ENCODE results near the gene GNA12. TPM values are rescaled to one million over a fixed set of nuclear protein-coding genes. Genes with fewer than 3 reads are reported as not detected.

Gene GNA12
- polyA plus RNA-seq, 1 of the 3 experiments (the other 2 are of a cell fraction), result 64.8 TPM

DNA sequence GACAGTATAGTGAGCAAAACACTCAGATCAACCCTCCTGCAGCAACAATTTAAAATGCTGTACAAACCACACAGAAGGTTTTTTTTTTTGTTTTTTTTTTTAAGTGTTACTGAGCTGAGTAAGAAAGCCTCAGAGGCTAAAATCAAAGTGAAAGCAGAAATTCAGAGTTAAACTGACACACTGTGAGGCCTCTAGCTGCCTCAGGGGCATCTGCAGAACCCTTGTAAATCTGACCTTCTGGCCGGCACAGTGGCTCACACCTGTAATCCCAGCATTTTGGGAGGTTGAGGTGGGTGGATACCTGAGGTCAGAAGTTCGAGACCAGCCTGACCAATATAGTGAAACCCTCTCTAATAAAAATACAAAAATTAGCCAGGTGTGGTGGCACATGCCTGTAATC lies 7.4 kb upstream of the GNA12 start:
- Histone ChIP-seq H3K9ac (no peak overlapping the region), H3K27me3 (ENCODE audit: insufficient read depth) (no peaks in the 10 kb centered on the region), H3K79me2 (ENCODE audit: insufficient read depth) (no peaks in the 10 kb centered on the region), H3K36me3 (replicated peaks in 1 of 2; ENCODE audit: control insufficient read depth in 1 of 2, insufficient read depth in 2 of 2, low read length in 1 of 2) (no peaks in the 10 kb centered on the region), H2AFZ (ENCODE audit: low read depth) (no peak overlapping the region), H3F3A (replicated peaks; ENCODE audit: insufficient read depth) (no peaks in the 10 kb centered on the region), H3K4me2 (no peak overlapping the region), H4K20me1 (ENCODE audit: insufficient read depth) (no peaks in the 10 kb centered on the region), H3K9me3 (no peaks in the 10 kb centered on the region), H3K9me2 (no peaks in the 10 kb centered on the region), H3K4me1 (ENCODE audit: control insufficient read depth in 1 of 2, insufficient read depth in 2 of 2, low read depth in 1 of 2, low read length in 1 of 2) (no peaks in the 10 kb centered on the region), H3K4me3 (ENCODE audit: low read depth in 2 of 2, low read length in 1 of 2) (no peak overlapping the region), H3K27ac (ENCODE audit: low read depth in 2 of 2, low read length in 1 of 2) (no peak overlapping the region)
- WGBS (ENCODE audit: low lambda C conversion rate), result 76% methylated on average over 2 of the region's 2 CpGs
- no peak for DNase-seq
- TF ChIP-seq POLR2AphosphoS5 (IDR thresholded peaks at IDR 0.05; ENCODE audit: low read depth, low read length) (no peak), SIN3A (IDR thresholded peaks at IDR 0.05; ENCODE audit: borderline replicate concordance, low read depth, low read length) (no peak), ZBTB33 (IDR thresholded peaks at IDR 0.05; ENCODE audit: borderline replicate concordance, low read depth) (no peak), EP300 (IDR thresholded peaks at IDR 0.05; ENCODE audit: borderline replicate concordance in 1 of 2, low read depth in 1 of 2, low read length in 1 of 2) (no peak)
- CTCF ChIA-PET, result interaction anchor here (5.2 kb wide), 1 partner anchor 14 kb away, joined by 29 read pairs; no protein-coding TSS in a partner anchor
- POLR2A ChIA-PET, result no interaction called here

DNA sequence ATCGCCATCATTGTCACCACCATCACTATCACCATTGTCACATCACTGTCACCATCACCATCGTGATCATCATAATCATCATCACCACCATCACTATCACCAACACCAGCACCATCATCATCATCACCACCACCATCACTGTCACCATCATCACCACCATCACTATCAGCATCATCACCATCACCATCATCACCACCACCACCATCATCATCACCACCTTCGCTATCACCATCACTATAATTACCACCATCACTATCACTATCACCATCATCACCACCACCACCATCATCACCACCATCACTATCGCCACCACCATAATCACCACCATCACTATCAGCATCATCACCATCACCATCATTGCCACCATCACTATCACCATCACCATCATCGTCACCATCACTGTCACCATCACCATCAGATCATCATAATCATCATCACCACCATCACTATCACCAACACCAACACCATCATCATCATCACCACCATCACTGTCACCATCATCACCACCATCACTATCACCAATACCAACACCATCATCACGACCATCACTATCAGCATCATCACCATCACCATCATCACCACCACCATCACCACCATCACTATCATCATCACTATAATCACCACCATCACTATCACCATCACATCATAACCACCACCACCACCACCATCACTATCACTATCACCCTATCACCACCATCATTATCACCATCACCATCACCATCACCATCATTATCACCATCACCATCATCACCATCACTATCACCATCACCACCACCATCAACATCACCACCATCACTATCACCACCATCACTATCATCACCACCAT lies 6.0 kb upstream of the GNA12 start:
- WGBS (ENCODE audit: low lambda C conversion rate), result 85% methylated on average over 6 of the region's 6 CpGs
- ChIA-PET POLR2A (no interaction called here), CTCF (interaction anchor here (1.1 to 3.5 kb wide), 2 partner anchors 15 to 29 kb away, joined by 4 to 26 read pairs; no protein-coding TSS in a partner anchor)
- TF ChIP-seq FOXM1 (IDR thresholded peaks at IDR 0.05; ENCODE audit: low read depth) (no peak), REST (IDR thresholded peaks at IDR 0.05; ENCODE audit: low read depth, low read length) (no peak), RXRA (IDR thresholded peaks at IDR 0.05; ENCODE audit: borderline replicate concordance, low read depth) (no peak), FOXJ3 (CRISPR knock-in tag; IDR thresholded peaks at IDR 0.05) (no peak), TEAD4 (IDR thresholded peaks at IDR 0.05; ENCODE audit: borderline replicate concordance, insufficient read depth) (no peak), EZH2phosphoT487 (IDR thresholded peaks at IDR 0.05; ENCODE audit: borderline replicate concordance, low read depth) (no peak), CHD2 (IDR thresholded peaks at IDR 0.05; ENCODE audit: low read length, partially characterized antibody) (no peak), FOSL2 (IDR thresholded peaks at IDR 0.05; ENCODE audit: borderline replicate concordance, low read depth) (no peak), USF1 (IDR thresholded peaks at IDR 0.05; ENCODE audit: borderline replicate concordance, low read depth) (no peak), NFIC (IDR thresholded peaks at IDR 0.05; ENCODE audit: borderline replicate concordance) (no peak), CTCF (IDR thresholded peaks at IDR 0.05) (no peak), ELF1 (IDR thresholded peaks at IDR 0.05) (no peak), RFX5 (IDR thresholded peaks at IDR 0.05; ENCODE audit: low read length) (no peak), MXI1 (IDR thresholded peaks at IDR 0.05; ENCODE audit: low read depth, low read length) (no peak)

More for the DNA sequence above, 6.0 kb upstream of the GNA12 start:
- no peak for DNase-seq
- Histone ChIP-seq H3K27ac (ENCODE audit: low read depth in 2 of 2, low read length in 1 of 2) (no peak overlapping the region), H3F3A (replicated peaks; ENCODE audit: insufficient read depth) (no peaks in the 10 kb centered on the region), H3K9me3 (no peaks in the 10 kb centered on the region), H3K36me3 (replicated peaks in 1 of 2; ENCODE audit: control insufficient read depth in 1 of 2, insufficient read depth in 2 of 2, low read length in 1 of 2) (no peaks in the 10 kb centered on the region), H3K4me3 (ENCODE audit: low read depth in 2 of 2, low read length in 1 of 2) (no peak overlapping the region), H3K9ac (no peak overlapping the region), H3K4me1 (ENCODE audit: control insufficient read depth in 1 of 2, insufficient read depth in 2 of 2, low read depth in 1 of 2, low read length in 1 of 2) (no peaks in the 10 kb centered on the region), H3K27me3 (ENCODE audit: insufficient read depth) (no peaks in the 10 kb centered on the region), H3K9me2 (no peaks in the 10 kb centered on the region), H2AFZ (ENCODE audit: low read depth) (no peak overlapping the region), H4K20me1 (ENCODE audit: insufficient read depth) (no peaks in the 10 kb centered on the region), H3K4me2 (no peak overlapping the region), H3K79me2 (ENCODE audit: insufficient read depth) (no peaks in the 10 kb centered on the region)
